HCT116 (cell line): ENCODE results near the gene CPNE9.

Source experiments
- EZH2phosphoT487 ChIP-seq: fragments of 200-600 bp; IDR thresholded peaks from 2 replicates; pipeline ENCODE4 v1.6.1; 2018; ENCODE audit warnings: antibody characterized with exemption, borderline replicate concordance
- JUND ChIP-seq: IDR thresholded peaks from 2 replicates; pipeline ENCODE4 v1.6.1; 2012
- POLR2A ChIP-seq: IDR thresholded peaks from 2 replicates; pipeline ENCODE4 v1.7.0; 2011; ENCODE audit warnings: borderline replicate concordance; ENCODE audit not compliant: insufficient read depth, insufficient read length; ENCODE audit errors: extremely low read depth
- POLR2AphosphoS5 ChIP-seq: IDR thresholded peaks from 2 replicates; pipeline ENCODE4 v1.6.1; 2011; ENCODE audit warnings: mild to moderate bottlenecking, low read depth, low read length, moderate library complexity
- RAD21 ChIP-seq: IDR thresholded peaks from 2 replicates; pipeline ENCODE4 v1.6.1; 2012; ENCODE audit warnings: low read depth, mild to moderate bottlenecking
- SP1 ChIP-seq: IDR thresholded peaks from 2 replicates; pipeline ENCODE4 v1.6.1; 2012; ENCODE audit warnings: low read depth
- SRF ChIP-seq: IDR thresholded peaks from 2 replicates; pipeline ENCODE4 v1.6.1; 2012; ENCODE audit warnings: low read depth
- TCF7L2 ChIP-seq: IDR thresholded peaks from 2 replicates; pipeline ENCODE4 v1.7.0; 2011; ENCODE audit warnings: borderline replicate concordance, inconsistent platforms; ENCODE audit not compliant: insufficient read depth, insufficient read length; ENCODE audit errors: extremely low read depth
- YY1 ChIP-seq: IDR thresholded peaks from 2 replicates; pipeline ENCODE4 v1.6.1; 2011; ENCODE audit warnings: low read length, low read depth, moderate library complexity, mild to moderate bottlenecking; ENCODE audit not compliant: insufficient replicate concordance; ENCODE audit errors: extremely low read depth
- ZNF274 ChIP-seq: fragments of 200-500 bp; sonication (Bioruptor generic); IDR thresholded peaks from 2 replicates; pipeline ENCODE4 v1.6.1; 2014; ENCODE audit warnings: mild to moderate bottlenecking, low read depth, low read length, inconsistent platforms
- TF ChIP-seq, protein P1 (sequence below), 3 experiments: fragments of 200-600 bp in 1 of 3; sonication (generic) in 1 of 3; IDR thresholded peaks in 2 of 3; conservative IDR thresholded peaks in 1 of 3; 2 replicates each; pipeline ENCODE4 v1.5.1; 2012 to 2017; ENCODE audit warnings: low read depth in 2 of 3, low read length in 2 of 3, antibody characterized with exemption in 1 of 3, borderline replicate concordance in 1 of 3, control low read depth in 1 of 3, mild to moderate bottlenecking in 1 of 3, mixed read lengths in 1 of 3, mixed run types in 1 of 3, moderate library complexity in 1 of 3; ENCODE audit not compliant: insufficient read depth in 1 of 3
- TF ChIP-seq, protein P2 (sequence below): IDR thresholded peaks from 2 replicates; pipeline ENCODE4 v1.6.1; 2012; ENCODE audit warnings: low read depth

DNA sequence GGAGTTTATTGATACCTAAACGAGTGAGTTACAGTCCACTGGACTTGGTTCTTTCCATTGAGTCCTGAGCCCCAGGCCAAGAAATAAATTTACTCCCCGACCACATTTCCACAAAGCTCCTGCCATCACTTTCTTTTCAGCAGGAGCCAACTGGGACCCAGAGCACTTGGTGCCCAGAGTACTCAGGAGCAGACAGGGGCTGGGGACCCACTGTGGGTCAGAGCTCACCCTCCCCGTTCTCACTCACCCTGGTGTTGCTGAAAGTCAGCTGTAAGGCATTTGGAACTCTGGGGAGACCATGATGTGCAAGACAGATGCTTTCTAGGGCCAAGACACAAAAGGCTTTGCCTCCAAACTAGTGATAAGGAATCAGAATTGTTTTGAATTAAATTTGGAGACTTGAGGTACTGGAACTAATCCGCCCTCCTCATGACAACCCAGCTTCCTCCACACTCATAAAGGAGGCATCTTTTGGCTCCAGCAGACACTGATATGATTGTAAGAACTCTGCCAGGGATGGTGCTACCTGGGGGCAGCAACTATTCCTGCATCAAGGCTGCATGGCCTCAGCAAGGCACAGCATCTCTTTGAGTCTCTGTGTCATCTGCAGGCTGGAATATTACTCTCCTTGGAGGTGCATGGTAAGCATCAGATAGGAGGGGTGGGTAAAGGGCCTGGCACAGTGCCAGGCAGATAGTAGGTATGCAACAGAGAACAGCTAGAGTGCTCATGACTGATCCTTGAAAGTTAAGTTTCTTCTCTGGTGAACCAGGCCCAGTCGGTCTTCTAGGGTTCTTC is 73.5 kb downstream of the CPNE9 start:
- TF ChIP-seq, protein P1, sequence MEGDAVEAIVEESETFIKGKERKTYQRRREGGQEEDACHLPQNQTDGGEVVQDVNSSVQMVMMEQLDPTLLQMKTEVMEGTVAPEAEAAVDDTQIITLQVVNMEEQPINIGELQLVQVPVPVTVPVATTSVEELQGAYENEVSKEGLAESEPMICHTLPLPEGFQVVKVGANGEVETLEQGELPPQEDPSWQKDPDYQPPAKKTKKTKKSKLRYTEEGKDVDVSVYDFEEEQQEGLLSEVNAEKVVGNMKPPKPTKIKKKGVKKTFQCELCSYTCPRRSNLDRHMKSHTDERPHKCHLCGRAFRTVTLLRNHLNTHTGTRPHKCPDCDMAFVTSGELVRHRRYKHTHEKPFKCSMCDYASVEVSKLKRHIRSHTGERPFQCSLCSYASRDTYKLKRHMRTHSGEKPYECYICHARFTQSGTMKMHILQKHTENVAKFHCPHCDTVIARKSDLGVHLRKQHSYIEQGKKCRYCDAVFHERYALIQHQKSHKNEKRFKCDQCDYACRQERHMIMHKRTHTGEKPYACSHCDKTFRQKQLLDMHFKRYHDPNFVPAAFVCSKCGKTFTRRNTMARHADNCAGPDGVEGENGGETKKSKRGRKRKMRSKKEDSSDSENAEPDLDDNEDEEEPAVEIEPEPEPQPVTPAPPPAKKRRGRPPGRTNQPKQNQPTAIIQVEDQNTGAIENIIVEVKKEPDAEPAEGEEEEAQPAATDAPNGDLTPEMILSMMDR (IDR thresholded peaks at IDR 0.05 in 2 of 3, conservative IDR thresholded peaks at IDR 0.05 in 1 of 3; ENCODE audit: borderline replicate concordance in 1 of 3, insufficient read depth in 1 of 3, low read depth in 2 of 3, low read length in 2 of 3), result no peak
- TF ChIP-seq SRF (no peak), ZNF274 (no peak), EZH2phosphoT487 (no peak), RAD21 (no peak), TCF7L2 (no peak), POLR2A (no peak), JUND (no peak), POLR2AphosphoS5 (no peak), YY1 (no peak), SP1 (no peak)
- TF ChIP-seq, protein P2, sequence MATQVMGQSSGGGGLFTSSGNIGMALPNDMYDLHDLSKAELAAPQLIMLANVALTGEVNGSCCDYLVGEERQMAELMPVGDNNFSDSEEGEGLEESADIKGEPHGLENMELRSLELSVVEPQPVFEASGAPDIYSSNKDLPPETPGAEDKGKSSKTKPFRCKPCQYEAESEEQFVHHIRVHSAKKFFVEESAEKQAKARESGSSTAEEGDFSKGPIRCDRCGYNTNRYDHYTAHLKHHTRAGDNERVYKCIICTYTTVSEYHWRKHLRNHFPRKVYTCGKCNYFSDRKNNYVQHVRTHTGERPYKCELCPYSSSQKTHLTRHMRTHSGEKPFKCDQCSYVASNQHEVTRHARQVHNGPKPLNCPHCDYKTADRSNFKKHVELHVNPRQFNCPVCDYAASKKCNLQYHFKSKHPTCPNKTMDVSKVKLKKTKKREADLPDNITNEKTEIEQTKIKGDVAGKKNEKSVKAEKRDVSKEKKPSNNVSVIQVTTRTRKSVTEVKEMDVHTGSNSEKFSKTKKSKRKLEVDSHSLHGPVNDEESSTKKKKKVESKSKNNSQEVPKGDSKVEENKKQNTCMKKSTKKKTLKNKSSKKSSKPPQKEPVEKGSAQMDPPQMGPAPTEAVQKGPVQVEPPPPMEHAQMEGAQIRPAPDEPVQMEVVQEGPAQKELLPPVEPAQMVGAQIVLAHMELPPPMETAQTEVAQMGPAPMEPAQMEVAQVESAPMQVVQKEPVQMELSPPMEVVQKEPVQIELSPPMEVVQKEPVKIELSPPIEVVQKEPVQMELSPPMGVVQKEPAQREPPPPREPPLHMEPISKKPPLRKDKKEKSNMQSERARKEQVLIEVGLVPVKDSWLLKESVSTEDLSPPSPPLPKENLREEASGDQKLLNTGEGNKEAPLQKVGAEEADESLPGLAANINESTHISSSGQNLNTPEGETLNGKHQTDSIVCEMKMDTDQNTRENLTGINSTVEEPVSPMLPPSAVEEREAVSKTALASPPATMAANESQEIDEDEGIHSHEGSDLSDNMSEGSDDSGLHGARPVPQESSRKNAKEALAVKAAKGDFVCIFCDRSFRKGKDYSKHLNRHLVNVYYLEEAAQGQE, result no peak
